GM18907 (cell line): ENCODE results near the gene AGO1.

ENCODE experiments used
- ATAC-seq: cut with Tn5 transposase; IDR thresholded peaks from one replicate; pipeline ENCODE4 v1.9.1; 2021; ENCODE audit warnings: mild to moderate bottlenecking, moderate library complexity; ENCODE audit not compliant: unreplicated experiment

AGO1 gene

DNA sequence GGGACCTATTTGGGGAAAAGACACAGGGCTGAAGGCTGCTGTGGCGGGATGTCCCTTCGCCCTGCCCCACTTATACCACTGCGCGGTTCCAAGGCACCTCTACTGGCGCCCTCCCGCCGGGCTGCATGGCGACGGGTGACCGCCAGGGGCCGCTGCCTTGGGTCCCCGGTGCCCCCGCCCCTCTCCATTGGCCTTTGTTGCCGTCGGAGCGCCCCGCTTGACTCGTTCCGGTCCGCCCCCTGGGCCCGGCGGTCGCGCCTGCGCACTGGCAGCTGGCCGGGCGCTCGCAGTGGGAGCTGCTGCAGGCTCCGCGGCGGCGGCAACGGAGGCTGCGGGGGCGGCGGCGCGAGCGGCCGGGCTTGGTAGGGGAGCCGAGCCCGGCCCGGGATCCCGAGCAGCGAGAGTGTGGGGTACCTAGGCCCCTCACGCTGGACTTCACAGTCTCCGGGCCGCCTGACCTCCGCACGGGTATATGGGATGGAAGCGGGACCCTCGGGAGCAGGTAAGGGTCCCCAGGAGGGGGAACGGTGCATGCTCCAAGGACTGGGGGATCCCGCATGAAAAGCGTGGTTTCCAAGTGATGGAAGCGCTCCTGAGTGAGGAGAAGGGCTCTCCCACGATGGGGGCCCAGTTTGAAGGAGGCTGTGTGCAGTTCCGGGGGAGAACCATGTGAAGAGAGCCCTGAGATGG, at the start of gene AGO1:
Gene AGO1, plus strand, starts transcription at position 265 of the 690 bp plus-strand sequence. Its CDS starts 213 bp downstream, at position 478.
- peak; percentile 83 for ATAC-seq

DNA sequence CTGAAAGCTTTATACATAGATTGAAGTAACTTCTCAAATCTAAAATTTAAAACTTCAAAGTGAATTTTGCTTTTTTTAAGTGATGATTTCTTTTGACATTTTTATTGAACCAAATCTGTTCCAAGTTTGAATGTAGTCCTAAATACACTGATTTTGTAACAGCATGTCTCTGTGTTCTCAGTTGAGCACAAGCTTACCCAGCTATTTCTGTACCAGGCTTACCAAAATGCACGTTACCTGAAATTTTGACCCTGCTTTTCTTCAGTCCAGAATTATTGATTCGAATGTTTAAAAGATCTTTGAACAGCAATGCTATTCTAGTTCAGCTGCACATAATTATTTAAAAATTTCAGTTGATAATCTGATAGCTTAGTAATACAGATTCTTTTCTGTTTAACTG, 49.6 kb upstream of the AGO1 start:
- no peak for ATAC-seq

DNA sequence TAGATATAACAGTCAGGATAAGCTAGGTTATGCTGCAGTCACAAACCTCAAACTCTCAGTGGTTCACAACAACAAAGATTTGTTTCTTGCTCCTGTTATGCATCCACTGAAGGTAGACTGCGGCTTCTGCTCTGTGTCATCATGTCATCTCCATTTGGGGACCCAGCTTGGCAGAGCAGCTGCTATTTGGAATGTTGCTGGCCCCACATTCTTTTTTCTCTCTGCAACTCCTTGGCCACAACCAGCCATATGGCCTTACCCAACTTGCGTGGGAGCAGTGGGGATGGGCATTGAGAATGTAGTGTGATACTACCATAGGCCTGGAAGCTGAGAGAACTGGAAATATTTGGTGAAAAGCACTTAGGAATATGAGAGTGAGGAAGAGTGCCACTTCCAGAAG, 48.8 kb upstream of the AGO1 start:
- no peak for ATAC-seq

DNA sequence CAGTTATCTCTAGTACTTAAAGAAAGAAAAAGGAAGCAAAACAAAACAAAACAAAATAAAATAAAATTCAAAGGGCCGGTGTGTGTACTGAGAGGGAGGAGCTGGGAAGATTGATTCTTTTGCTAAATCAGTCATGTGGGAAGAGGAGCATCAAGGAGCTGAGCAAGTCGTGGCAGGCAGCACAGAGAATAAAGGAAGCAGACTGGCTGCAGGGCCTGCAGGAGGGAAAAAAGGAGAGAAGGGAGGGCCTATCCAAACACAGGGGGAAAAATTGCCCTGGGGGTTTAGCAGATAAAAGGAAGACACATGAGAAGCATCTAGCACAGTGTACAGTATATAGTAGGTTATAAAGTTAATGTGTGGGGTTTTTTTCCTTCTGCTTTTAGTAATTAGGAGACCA, 47.6 kb upstream of the AGO1 start:
- no peak for ATAC-seq

DNA sequence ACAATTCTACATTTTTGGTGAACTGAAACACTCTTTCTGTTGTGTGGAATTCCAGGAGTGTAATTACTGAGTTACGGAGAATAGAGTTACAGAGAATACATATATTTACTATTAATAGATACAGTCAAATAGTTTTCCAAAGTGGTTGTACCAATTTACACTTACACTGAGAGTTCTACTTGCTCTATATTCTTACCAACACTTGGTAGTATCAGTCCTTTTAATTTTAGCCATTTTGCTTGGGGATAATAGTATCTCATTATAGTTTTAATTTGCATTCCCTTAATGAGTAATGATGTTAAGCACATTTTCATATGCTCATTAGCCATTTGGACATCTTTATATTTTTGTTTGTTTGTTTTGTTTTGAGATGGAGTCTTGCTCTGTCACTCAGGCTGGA, 46.3 kb upstream of the AGO1 start:
- ATAC-seq: no peak

DNA sequence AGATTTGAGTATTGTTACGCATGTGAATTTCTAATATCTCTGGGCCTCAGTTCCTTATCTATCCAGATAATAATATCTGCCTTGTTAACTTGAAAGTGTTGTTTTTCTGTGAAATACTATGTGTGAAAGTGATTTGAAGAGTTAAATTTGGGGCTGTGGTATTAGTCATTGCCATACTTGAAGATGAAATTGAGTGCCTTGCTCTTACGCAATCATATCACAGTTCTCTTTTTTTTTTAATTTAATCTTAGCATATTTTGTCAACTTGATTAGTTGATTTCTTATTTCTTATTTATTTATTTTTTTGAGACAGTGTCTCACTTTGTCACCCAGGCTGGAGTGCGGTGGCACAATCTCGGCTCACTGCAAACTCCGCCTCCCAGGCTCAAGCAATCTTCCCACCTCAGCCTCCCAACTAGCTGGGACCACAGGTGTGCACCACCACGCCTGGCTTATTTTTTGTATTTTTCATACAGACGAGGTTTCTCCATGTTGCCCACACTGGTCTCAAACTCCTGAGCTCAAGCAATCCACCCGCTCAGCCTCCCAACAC, 44.2 kb upstream of the AGO1 start:
- no peak for ATAC-seq

DNA sequence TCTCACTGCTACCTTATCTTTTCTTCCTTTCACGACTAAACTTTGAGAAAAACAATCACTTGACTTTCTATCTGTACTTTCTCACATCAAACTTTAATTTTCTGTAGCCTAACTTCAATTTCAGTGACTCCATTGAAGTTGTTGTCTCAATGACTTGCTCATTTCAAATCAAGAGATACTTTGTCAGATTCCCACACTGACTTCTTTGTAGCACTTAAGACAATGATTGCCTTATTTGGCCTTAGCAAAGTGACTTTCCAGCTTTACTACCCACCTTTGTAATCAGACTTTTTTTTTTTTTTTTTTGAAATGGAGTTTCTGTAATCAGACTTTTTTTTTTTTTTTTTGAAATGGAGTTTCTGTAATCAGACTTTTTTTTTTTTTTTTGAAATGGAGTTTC, 38.2 kb upstream of the AGO1 start:
- no peak for ATAC-seq

DNA sequence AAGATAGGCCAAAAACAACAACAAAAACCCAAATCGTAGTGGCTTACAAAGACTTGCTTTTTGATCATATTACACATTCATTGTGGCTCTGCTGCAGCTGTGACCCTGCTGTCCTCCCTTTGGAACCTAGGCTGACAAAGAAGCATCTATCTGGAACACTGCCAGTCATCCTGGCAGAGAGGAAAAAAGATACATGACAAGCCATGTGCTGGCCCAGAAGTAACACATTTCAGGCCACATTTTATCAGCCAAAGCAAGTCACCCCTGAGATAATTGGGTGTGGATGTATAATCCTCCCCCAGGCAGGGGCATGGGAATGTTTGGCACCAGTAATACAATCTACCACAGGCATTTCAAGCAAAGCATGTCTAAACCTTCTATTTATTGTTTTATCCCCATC, 37.2 kb upstream of the AGO1 start:
- ATAC-seq: no peak

DNA sequence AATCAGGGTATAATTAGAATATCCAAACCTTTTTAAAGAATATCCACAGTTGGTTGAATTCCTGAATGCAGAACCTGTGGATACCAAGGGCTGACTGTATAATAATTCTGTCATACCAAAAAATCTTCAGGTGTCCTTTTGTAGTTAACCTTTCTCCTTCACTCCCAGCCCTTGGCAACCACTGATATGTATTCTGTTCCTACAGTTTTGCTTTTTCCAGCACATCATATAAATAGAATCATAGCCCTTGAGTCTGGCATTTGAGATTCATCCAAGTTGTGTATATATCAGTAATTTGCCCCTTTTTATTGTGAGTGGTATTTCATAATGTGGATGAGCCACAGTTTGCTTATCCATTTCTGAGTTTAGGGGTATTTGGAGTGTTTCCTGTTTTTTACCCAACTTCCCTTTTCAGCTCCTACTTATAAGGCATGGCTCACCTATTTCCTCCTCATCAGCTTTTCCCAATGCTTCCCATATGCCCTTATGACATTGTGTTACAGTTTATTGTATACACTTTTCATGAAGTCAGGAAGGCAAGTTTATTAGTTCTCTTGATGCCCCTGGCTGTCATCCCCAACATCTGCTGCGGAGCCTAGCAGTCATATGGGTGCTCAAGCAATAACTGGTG, 35.0 kb upstream of the AGO1 start:
- ATAC-seq: no peak

DNA sequence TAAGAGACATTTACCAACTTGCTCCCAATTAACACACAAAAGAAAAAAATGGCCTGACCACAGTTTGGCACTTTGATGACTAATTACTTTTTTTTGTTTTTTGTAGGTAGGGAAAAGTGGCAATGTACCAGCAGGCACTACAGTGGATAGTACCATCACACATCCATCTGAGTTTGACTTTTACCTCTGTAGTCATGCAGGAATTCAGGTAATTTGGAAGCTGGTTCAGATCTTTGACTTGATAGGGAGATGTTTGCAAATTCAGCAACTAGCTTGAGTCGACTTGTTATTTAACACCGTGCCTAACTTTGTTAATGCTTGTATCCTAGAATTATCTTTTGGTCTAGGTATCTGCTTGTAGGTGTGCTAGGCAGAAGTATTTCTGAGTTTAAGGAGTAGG, 33.0 kb upstream of the AGO1 start:
- ATAC-seq: no peak

DNA sequence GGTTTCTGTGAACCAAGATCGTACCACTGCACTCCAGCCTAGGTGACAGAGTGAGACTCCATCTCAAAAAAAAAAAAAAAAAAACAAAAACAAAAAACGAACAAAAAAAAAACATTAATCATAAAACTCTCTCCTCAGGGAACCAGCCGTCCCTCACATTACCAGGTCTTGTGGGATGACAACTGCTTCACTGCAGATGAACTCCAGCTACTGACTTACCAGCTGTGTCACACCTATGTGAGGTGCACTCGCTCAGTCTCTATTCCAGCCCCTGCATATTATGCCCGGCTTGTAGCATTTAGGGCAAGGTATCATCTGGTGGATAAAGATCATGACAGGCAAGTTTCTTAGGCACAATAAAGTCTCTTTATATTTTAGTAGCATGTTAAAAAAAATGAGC, 32.3 kb upstream of the AGO1 start:
- ATAC-seq: no peak

DNA sequence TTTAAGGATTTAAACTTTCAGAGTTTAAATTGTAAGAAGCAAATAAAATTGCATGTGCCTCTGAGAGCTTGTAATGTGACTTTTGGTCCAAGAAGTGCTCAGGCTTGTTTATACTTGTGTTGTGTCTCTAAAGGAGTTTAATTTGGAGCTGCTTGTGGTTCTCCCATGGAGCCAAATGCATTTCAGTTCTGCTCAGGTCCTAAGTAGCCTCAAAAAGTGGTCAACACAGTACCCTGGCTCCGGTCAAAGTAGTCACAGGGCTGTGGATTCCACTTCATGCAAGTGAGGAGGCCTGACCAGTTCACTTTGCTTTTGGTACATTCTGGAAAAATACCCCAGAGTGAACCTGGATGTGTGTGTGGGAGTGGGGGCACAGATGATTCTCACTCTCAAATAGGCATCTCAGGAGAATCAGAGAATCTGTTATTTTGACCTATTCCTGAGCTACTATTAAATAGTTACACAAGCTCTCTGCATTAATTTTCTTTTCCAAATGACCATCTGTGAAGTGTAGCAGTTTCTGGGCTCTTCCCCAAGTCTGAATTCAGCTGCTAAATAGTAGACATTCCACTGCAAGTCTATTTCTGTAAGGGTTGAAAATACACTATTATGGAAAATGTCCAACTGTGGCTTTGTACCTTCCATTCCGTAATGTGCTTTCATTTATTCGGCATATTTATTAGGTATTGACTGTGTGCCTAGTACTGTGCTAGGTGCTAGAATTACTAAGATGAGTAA, 31.7 kb upstream of the AGO1 start:
- ATAC-seq: no peak

DNA sequence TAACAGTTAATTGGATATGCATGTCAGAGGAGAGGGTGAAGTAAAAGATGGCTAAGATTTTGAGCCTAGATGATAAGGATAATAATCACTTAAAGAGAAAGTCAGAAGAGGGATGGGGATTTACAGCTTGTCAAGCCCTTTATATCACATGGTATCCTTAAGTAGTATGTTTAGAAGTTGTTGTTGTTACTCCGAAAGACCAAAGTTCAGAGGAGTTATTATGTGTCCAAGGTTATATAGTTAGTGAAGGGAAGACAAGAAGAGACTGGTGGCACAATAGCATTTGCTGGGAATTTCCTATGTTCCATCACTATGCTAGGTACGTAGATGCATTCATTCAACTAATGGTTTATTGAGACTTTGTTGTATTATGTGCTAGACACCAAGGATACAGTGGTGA, 30.8 kb upstream of the AGO1 start:
- ATAC-seq: no peak

DNA sequence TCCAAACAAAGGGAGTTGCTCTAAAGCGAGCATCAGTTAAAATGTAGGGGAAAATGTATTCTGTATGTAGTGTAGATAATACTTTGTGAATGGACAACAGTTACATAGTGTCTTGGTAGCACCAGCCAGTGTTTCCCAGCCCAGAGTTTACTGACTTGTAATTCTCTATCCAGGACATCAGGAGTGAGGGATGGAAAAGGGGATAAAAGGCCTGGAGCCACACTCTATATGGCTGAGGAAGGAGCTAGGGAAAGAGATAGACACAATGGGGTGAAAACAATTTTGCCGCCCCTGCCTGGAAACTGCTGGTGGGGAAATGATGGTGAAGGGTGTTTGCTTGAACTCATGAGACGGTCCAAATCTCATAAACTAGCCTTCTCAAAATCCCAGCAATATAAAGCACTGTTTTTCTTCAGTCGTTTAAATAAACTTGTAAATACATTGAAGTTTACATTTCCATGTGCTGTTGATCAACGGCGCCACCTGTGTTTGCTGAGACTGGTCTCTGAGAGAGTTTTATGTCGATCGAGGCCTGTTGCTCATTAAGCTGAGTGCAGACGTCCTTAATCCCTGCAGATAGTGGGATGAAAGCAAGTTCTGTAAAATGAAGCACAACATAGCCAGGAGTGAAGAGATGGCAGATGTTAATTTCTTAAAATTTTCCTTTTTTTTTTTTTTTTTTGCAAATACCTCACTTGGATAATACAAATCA, 27.9 kb upstream of the AGO1 start:
- no peak for ATAC-seq

DNA sequence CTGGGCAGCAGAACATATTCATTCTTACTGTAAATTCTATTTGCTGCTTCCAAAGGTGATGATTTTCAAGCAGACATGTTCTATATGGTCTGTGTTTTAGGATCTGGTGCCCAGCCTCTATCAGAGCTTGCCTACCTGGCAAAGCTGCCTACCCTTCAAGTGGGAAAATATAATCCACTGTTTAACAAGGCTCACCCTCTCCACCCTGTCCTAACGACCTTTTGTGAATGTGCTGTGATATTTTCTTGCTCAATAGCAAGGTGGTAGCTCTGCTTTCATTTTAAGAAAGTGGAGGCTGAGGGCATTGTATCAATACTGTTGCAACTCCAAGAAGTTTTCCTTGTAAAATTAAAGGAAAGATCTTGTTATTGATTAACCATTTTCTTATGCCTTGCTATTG, 26.0 kb upstream of the AGO1 start:
- no peak for ATAC-seq

DNA sequence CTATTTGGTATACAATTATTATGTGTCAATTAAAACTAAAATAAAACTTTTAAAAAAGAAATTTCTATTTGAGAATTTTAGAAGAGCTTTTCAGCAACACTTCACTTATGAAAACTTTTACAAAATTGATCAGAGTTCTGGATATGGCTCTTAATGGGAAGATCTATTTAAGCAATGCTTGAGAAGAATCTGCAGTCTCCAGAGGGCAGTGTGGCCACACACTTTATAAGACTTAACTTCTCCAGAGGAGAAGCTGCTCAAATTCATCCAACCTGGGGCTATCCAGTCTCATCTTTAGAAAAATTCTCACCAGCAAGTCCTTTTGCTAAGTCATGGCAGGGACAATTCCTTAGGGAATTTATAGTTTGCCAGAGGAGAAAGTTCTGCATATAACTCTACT, 25.2 kb upstream of the AGO1 start:
- no peak for ATAC-seq

DNA sequence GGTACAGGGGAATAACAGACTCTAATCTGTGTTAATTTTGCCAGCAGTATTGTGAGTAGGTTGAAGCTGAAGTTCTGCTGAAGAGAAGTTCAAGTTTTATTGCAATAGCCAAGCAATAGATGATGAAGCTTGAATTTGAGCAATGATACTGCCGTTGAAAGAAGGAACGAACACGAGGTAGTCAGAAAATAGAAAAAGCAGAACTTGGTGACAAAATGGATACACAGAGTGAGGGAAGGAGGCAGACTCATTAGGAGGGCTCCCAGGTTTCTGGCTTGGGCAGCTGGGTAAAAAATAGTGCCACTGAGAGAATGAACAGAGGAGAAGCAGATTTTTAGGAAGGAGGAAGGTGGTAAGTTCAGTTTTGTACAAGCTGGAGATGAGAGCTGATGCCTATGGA, 22.3 kb upstream of the AGO1 start:
- ATAC-seq: no peak

DNA sequence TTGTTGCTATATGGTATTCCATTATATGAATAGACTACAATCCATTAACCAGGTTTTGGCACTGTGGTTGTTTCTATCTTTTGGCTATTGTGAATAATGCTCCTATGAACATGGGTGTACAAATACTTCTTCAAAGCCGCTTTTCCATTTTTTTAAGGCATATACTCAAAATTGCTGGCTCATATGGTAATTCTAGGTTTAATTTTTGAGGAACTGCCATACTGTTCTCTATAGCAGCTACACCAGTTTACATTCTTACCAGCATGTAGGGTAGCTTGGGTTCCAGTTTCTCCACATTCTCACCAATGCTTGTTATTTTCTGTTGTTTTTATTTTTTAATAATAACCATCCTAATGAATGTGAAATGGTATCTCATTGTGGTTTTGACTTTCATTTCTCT, 19.9 kb upstream of the AGO1 start:
- no peak for ATAC-seq

DNA sequence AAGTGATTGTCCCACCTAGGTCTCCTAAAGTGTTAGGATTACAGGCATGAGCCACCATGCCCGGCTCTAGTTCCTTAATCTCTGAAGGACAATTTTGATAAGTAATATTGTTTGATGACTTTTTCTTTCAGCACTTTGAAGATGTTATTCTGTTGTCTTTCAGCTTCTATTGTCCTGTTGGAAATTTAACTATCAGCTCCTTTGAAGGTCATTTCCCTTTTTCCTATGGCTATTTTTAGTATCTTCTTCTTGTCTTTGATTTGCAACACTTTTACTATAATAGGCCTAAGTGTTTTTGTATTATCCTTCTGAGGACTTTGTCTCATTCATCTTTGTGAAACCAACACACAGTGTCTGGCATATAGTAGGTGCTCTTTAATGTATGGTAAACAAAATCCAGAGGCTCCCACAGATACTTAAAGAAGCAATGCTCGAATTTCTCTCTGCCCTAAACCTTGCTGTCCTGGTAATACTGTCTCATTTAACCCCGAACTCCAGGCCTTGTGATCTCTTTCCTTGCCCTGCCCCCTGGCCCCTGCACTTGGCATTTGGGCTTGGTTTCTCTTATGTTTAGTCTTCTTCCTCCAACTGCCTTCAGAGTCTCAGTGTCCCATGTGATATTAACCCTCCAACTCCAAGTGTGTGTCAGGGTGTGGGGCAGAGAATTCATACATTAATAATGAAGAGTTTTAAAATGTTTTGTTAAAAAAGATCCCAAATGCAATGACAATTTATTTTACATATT, 19.0 kb upstream of the AGO1 start:
- ATAC-seq: no peak

DNA sequence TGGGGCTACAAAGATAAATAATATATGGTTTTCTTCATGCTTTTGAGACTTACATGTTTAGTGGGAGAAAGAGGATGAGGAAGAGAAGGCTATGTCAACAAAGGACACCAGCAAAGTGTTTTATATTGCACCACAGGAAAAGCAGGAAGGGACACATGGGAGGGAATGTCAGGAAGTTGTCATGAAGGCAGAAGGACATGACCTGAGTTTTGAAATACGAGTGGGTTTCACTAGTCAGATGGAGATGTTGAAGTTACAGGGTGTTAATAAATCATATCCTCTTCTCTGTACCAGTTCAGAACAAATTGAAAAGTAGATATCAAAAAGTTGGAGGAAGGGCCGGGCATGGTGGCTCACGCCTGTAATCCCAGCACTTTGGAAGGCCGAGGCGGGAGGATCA, 18.2 kb upstream of the AGO1 start:
- no peak for ATAC-seq

DNA sequence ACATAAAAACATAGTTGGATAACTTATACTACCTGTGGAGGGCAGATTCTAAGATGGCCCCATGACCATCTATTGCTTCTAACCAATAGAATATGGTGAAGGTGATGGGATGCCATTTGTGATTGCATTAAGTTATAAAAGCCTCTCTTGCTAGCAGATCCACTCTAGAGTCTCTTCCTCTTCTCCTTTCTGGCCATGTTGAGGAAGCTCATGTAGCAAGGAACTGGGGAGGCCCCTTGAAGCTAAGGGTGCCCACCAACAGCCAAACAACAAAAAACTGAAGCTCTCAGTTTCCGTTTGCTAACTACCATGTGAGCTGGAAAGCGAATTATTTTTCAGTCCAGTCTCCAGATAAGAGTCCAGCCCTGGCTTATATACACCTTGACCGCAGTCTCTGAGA, 16.0 kb upstream of the AGO1 start:
- ATAC-seq: no peak
